H9 (cell line): ENCODE data around the gene ACTR10. TPM values are rescaled to one million over a fixed set of nuclear protein-coding genes. Genes with fewer than 3 reads are reported as not detected.

Experiments
- DNase-seq: peaks from one replicate; pipeline ENCODE4 v3.0.0-alpha.2; 2017
- H2AFZ ChIP-seq: one replicate; pipeline ENCODE4 v1.6.1; 2013; ENCODE audit warnings: mild to moderate bottlenecking, low read length, control low read depth, moderate library complexity
- H2AK5ac ChIP-seq: 2 replicates; pipeline ENCODE4 v1.6.1; 2013; ENCODE audit warnings: low read length, control low read depth, mixed read lengths; ENCODE audit not compliant: insufficient read length
- H2BK120ac ChIP-seq: one replicate; pipeline ENCODE4 v1.6.1; 2013; ENCODE audit warnings: low read depth, mild to moderate bottlenecking, low read length, control low read depth, inconsistent platforms; ENCODE audit not compliant: poor library complexity, severe bottlenecking
- H2BK12ac ChIP-seq: 2 replicates; pipeline ENCODE4 v1.6.1; 2013; ENCODE audit warnings: low read length, control low read depth, mixed read lengths, low read depth; ENCODE audit not compliant: insufficient read length
- H2BK15ac ChIP-seq: 2 replicates; pipeline ENCODE4 v1.6.1; 2013; ENCODE audit warnings: low read depth, low read length, control low read depth
- H2BK20ac ChIP-seq: one replicate; pipeline ENCODE4 v1.6.1; 2013; ENCODE audit warnings: low read depth, mild to moderate bottlenecking, low read length, control low read depth, inconsistent platforms; ENCODE audit not compliant: poor library complexity, severe bottlenecking
- H2BK5ac ChIP-seq: 2 replicates; pipeline ENCODE4 v1.6.1; 2013; ENCODE audit warnings: low read length, control low read depth, mixed read lengths; ENCODE audit not compliant: insufficient read length
- H3K14ac ChIP-seq: 2 replicates; pipeline ENCODE4 v1.6.1; 2013; ENCODE audit warnings: low read length, control low read depth; ENCODE audit not compliant: insufficient read depth
- H3K18ac ChIP-seq: 2 replicates; pipeline ENCODE4 v1.6.1; 2013; ENCODE audit warnings: low read depth, mild to moderate bottlenecking, mixed read lengths, low read length, control low read depth; ENCODE audit not compliant: insufficient read length
- H3K23ac ChIP-seq: 2 replicates; pipeline ENCODE4 v1.6.1; 2013; ENCODE audit warnings: low read length, control low read depth, mixed read lengths, low read depth; ENCODE audit not compliant: insufficient read length
- H3K23me2 ChIP-seq: 2 replicates; pipeline ENCODE4 v1.6.1; 2013; ENCODE audit warnings: low read depth, mild to moderate bottlenecking, mixed read lengths, low read length, control low read depth; ENCODE audit not compliant: insufficient read length, poor library complexity, severe bottlenecking
- H3K27ac ChIP-seq: 2 replicates; pipeline ENCODE4 v1.5.1; 2013; ENCODE audit warnings: low read length, control low read depth, mixed read lengths, low read depth; ENCODE audit not compliant: insufficient read length
- H3K27me3 ChIP-seq: 2 replicates; pipeline ENCODE4 v1.6.1; 2013; ENCODE audit warnings: low read length, control low read depth, inconsistent platforms; ENCODE audit not compliant: insufficient read depth
- H3K4ac ChIP-seq: 2 replicates; pipeline ENCODE4 v1.6.1; 2013; ENCODE audit warnings: low read depth, mild to moderate bottlenecking, control low read depth, inconsistent platforms, low read length, moderate library complexity
- H3K4me1 ChIP-seq: 2 replicates; pipeline ENCODE4 v1.6.1; 2013; ENCODE audit warnings: low read length, control low read depth, inconsistent platforms; ENCODE audit not compliant: insufficient read depth
- H3K4me2 ChIP-seq: 2 replicates; pipeline ENCODE4 v1.6.1; 2013; ENCODE audit warnings: low read length, control low read depth, mixed read lengths; ENCODE audit not compliant: insufficient read length, insufficient read depth
- H3K56ac ChIP-seq: 2 replicates; pipeline ENCODE4 v1.6.1; 2013; ENCODE audit warnings: low read depth, mild to moderate bottlenecking, mixed read lengths, low read length, control low read depth; ENCODE audit not compliant: insufficient read length
- H3K79me1 ChIP-seq: 2 replicates; pipeline ENCODE4 v1.6.1; 2013; ENCODE audit warnings: low read depth, mild to moderate bottlenecking, moderate library complexity, low read length, control low read depth, inconsistent platforms; ENCODE audit not compliant: insufficient read depth, poor library complexity, severe bottlenecking
- H3K79me2 ChIP-seq: 2 replicates; pipeline ENCODE4 v1.6.1; 2013; ENCODE audit warnings: low read length, control low read depth, inconsistent platforms; ENCODE audit not compliant: insufficient read depth
- H3K9ac ChIP-seq: 2 replicates; pipeline ENCODE4 v1.6.1; 2013; ENCODE audit warnings: low read length, control low read depth, mixed read lengths; ENCODE audit not compliant: insufficient read length; ENCODE audit errors: extremely low read depth
- H3K9me3 ChIP-seq: one replicate; pipeline ENCODE4 v1.6.1; 2013; ENCODE audit warnings: low read depth, low read length, inconsistent platforms; ENCODE audit not compliant: control insufficient read depth
- H3T11ph ChIP-seq: one replicate; pipeline ENCODE4 v1.6.1; 2013; ENCODE audit warnings: mild to moderate bottlenecking, low read length, control low read depth, inconsistent platforms
- H4K20me1 ChIP-seq: one replicate; pipeline ENCODE4 v1.6.1; 2013; ENCODE audit not compliant: control insufficient read depth, insufficient read length, insufficient read depth
- H4K5ac ChIP-seq: 2 replicates; pipeline ENCODE4 v1.6.1; 2013; ENCODE audit warnings: low read depth, mild to moderate bottlenecking, mixed read lengths, low read length, control low read depth; ENCODE audit not compliant: insufficient read length
- H4K8ac ChIP-seq: replicated peaks from 2 replicates; pipeline ENCODE4 v1.6.1; 2013; ENCODE audit warnings: low read length, control low read depth, mixed read lengths, low read depth; ENCODE audit not compliant: insufficient read length
- H4K91ac ChIP-seq: 2 replicates; pipeline ENCODE4 v1.6.1; 2013; ENCODE audit warnings: low read depth, mild to moderate bottlenecking, moderate library complexity, mixed read lengths, low read length, control low read depth; ENCODE audit not compliant: insufficient read length
- H3K27ac Mint-ChIP-seq, 3 experiments: 2 replicates in 2 of 3; 3 replicates in 1 of 3; pipeline ENCODE4 v1.8.0; 2020 to 2021; ENCODE audit warnings: mixed read lengths in 3 of 3, mild to moderate bottlenecking in 1 of 3, moderate library complexity in 1 of 3
- H3K27me3 Mint-ChIP-seq: 2 replicates; pipeline ENCODE4 v1.8.0; 2021; ENCODE audit warnings: low read depth, mild to moderate bottlenecking, moderate library complexity, mixed read lengths
- H3K36me3 Mint-ChIP-seq, 3 experiments: 2 replicates in 2 of 3; 3 replicates in 1 of 3; pipeline ENCODE4 v1.8.0; 2020 to 2021; ENCODE audit warnings: low read depth in 3 of 3, mixed read lengths in 3 of 3; ENCODE audit not compliant: insufficient read depth in 1 of 3
- H3K4me1 Mint-ChIP-seq, 2 experiments: 2 replicates each; pipeline ENCODE4 v1.8.0; 2020; ENCODE audit warnings: mixed read lengths in 2 of 2
- H3K4me3 Mint-ChIP-seq, 2 experiments: 2 replicates in 1 of 2; 3 replicates in 1 of 2; pipeline ENCODE4 v1.8.0; 2020 to 2021; ENCODE audit warnings: mild to moderate bottlenecking in 2 of 2, mixed read lengths in 2 of 2, moderate library complexity in 1 of 2
- H3K9me3 Mint-ChIP-seq, 2 experiments: 2 replicates in 1 of 2; 3 replicates in 1 of 2; pipeline ENCODE4 v1.8.0; 2020; ENCODE audit warnings: mild to moderate bottlenecking in 2 of 2, mixed read lengths in 2 of 2, moderate library complexity in 1 of 2
- CTCF ChIP-seq: fragments of 200-600 bp; sonication (generic); conservative IDR thresholded peaks from 3 replicates; pipeline ENCODE4 v1.8.0; 2021; ENCODE audit warnings: antibody characterized with exemption, mild to moderate bottlenecking
- WGBS: extraction: QIAGEN DNeasy Blood & Tissue Kit; methylation state at CpG from one replicate; pipeline ENCODE4 v1.1.7; 2013; ENCODE audit warnings: missing lambda C conversion rate, low lambda C conversion rate, mixed read lengths; ENCODE audit not compliant: insufficient read length; ENCODE audit errors: extremely low coverage; 5-methylcytosine and 5-hydroxymethylcytosine counted together
- total RNA-seq: library from RNA; stranded (reverse); gene quantifications from 2 replicates; pipeline ENCODE4 v1.2.1, GENCODE V29; 2021

ACTR10 gene
- total RNA-seq, 1 experiment from 2014 or later: 41.0 TPM

GRCh38 chr14:58270628-58271027 lies 70.7 kb downstream of the ACTR10 start:
- Histone ChIP-seq H3K56ac (no peak overlapping the region), H3K79me1 (no peaks in the 10 kb centered on the region), H3K18ac (no peak overlapping the region), H4K5ac (no peak overlapping the region), H4K20me1 (no peaks in the 10 kb centered on the region), H3K9me3 (no peaks in the 10 kb centered on the region), H3K27me3 (no peaks in the 10 kb centered on the region), H2BK12ac (no peak overlapping the region), H3K4me1 (no peaks in the 10 kb centered on the region), H3K9ac (no peak overlapping the region), H3K4me2 (no peak overlapping the region), H4K91ac (no peak overlapping the region), H2BK15ac (no peak overlapping the region), H2BK120ac (no peak overlapping the region), H2BK5ac (no peak overlapping the region), H2AK5ac (no peak overlapping the region), H3K79me2 (no peaks in the 10 kb centered on the region), H3K27ac (no peak overlapping the region), H3K23ac (no peak overlapping the region), H4K8ac (no peak overlapping the region), H3K23me2 (no peaks in the 10 kb centered on the region), H3K4ac (no peak overlapping the region), H3T11ph (no peak overlapping the region), H2AFZ (no peak overlapping the region), H3K14ac (no peak overlapping the region), H2BK20ac (no peak overlapping the region)
- Mint-ChIP-seq H3K4me3 (no peak overlapping the region), H3K36me3 (peaks cover 39 to 82% (median 71%) of the 10 kb centered on the region in 3 experiments; a peak in 6 of 7 replicates), H3K27ac (no peak overlapping the region), H3K9me3 (no peaks in the 10 kb centered on the region), H3K4me1 (no peaks in the 10 kb centered on the region), H3K27me3 (no peaks in the 10 kb centered on the region)
- TF ChIP-seq CTCF: no peak
- no CpG with 5 or more reads among the region's 2 CpGs for WGBS
- DNase-seq: no peak
